ENCODE data around the gene LRRC75B. TPM values are rescaled to one million over a fixed set of nuclear protein-coding genes. Genes with fewer than 3 reads are reported as not detected.
"Not testable (repeated sequence)": the region's sequence is repeated elsewhere in the genome, so short reads cannot be mapped to it uniquely, and the experiment has no call there.

The LRRC75B gene
- total and polyA plus RNA-seq, 9 of the 15 experiments (the other 6 are each of a cell fraction or from before 2014, with no cell fraction given): 0.10 to 2.8 (median 1.0) TPM; not detected in 1

GRCh38 chr22:24553597-24554312 lies 39.1 kb downstream of the LRRC75B start:
- 6% methylated on average over 10 of the region's 12 CpGs for WGBS (ENCODE audit: insufficient coverage, low coverage, missing lambda C conversion rate)
- Histone ChIP-seq H2AFZ (ENCODE audit: low read depth, low read length) (peak overlapping the region; percentile 45; the same call in 1 of the 2 replicates), H3K79me2 (ENCODE audit: control insufficient read depth, insufficient read depth, low read length) (peaks cover 80% of the 10 kb centered on the region), H3K9me3 (replicated peaks; ENCODE audit: control insufficient read depth, insufficient read depth, low read depth, low read length) (no peaks in the 10 kb centered on the region), H3K27ac (ENCODE audit: extremely low read depth, low read depth, low read length) (peak overlapping the region; percentile 91), H3K27me3 (ENCODE audit: control insufficient read depth in 2 of 2, insufficient read depth in 2 of 2, low read length in 2 of 2) (no peaks in the 10 kb centered on the region), H3K4me3 (peak overlapping the region; percentile 59), H3K9me1 (ENCODE audit: control insufficient read depth, insufficient read depth, low read length) (no peaks in the 10 kb centered on the region), H3K4me1 (replicated peaks in 1 of 2; ENCODE audit: control insufficient read depth in 2 of 2, insufficient read depth in 2 of 2, low read length in 2 of 2) (peaks cover 22% of the 10 kb centered on the region in 2 experiments; a peak in 4 of 5 replicates), H3K4me2 (ENCODE audit: insufficient read depth, low read length) (peak overlapping the region; percentile 99), H3K36me3 (ENCODE audit: control insufficient read depth, insufficient read depth, low read length) (peaks cover 47% of the 10 kb centered on the region; the same call in 2 of the 3 replicates), H3K9ac (ENCODE audit: insufficient read depth in 1 of 2, low read depth in 2 of 2, low read length in 2 of 2) (peak overlapping the region; percentile 93 to 98), H4K20me1 (replicated peaks; ENCODE audit: control insufficient read depth, insufficient read depth, low read length) (peaks cover 15% of the 10 kb centered on the region; the same call in 1 of the 2 replicates)
- no TSS peak for BruUV-seq (replicated peaks)
- CTCF ChIA-PET (ENCODE audit: low intra/inter-chr PET ratio): no interaction called here
- ATAC-seq (no peak; the same call in 2 of the 3 replicates), FAIRE-seq (no peak), DNase-seq (ENCODE audit: extremely low read depth in 1 of 4, low spot score in 3 of 4) (peak in 1 of 4 experiments; percentile 36)
- POLR2A ChIA-PET: interaction anchor here (0.6 to 2.4 kb wide), 10 partner anchors 9 to 617 kb away, joined by 3 to 13 read pairs (median 3); no protein-coding TSS in a partner anchor
- TF ChIP-seq ZFX (CRISPR knock-in tag; IDR thresholded peaks at IDR 0.05) (0 out of 2 replicates have a peak, but pooled peaks have one; percentile 2), MXI1 (IDR thresholded peaks at IDR 0.05; ENCODE audit: low read depth, low read length) (no peak), FOXK2 (conservative IDR thresholded peaks at IDR 0.05 in 1 of 2, IDR thresholded peaks at IDR 0.05 in 1 of 2; ENCODE audit: low read depth in 2 of 2) (peak in 1 of 2 experiments; percentile 58; a peak in 1 of 4 replicates), PKNOX1 (IDR thresholded peaks at IDR 0.05) (0 out of 2 replicates have a peak, but pooled peaks have one; percentile 4)
- in situ Hi-C loops (cut with MboI): no loop called here
- intact Hi-C loops (cut with micrococcal nuclease): no loop called here

- H3K4me3 ChIP-seq; H3K27ac ChIP-seq (ENCODE audit: extremely low read depth, low read depth, low read length); intact Hi-C loops (cut with micrococcal nuclease); CTCF ChIA-PET (ENCODE audit: low intra/inter-chr PET ratio); in situ Hi-C loops (cut with MboI); ATAC-seq; FAIRE-seq; BruUV-seq (replicated peaks); H3K9me1 ChIP-seq (ENCODE audit: control insufficient read depth, insufficient read depth, low read length); H3K9me3 ChIP-seq (replicated peaks; ENCODE audit: control insufficient read depth, insufficient read depth, low read depth, low read length); H3K27me3 ChIP-seq (ENCODE audit: control insufficient read depth in 2 of 2, insufficient read depth in 2 of 2, low read length in 2 of 2); H2AFZ ChIP-seq (ENCODE audit: low read depth, low read length); DNase-seq (ENCODE audit: extremely low read depth in 1 of 4, low spot score in 3 of 4); H3K9ac ChIP-seq (ENCODE audit: insufficient read depth in 1 of 2, low read depth in 2 of 2, low read length in 2 of 2): not testable (repeated sequence)
- WGBS (ENCODE audit: insufficient coverage, low coverage, missing lambda C conversion rate): 86% methylated on average over 6 of the region's 10 CpGs
- Histone ChIP-seq H4K20me1 (replicated peaks; ENCODE audit: control insufficient read depth, insufficient read depth, low read length) (0 out of 2 replicates have a peak, but pooled peaks cover 13% of the 10 kb centered on the region), H3K4me2 (ENCODE audit: insufficient read depth, low read length) (peak overlapping the region; percentile 99; the same call in 1 of the 2 replicates), H3K4me1 (replicated peaks in 1 of 2; ENCODE audit: control insufficient read depth in 2 of 2, insufficient read depth in 2 of 2, low read length in 2 of 2) (peaks cover 18 to 21% of the 10 kb centered on the region in 2 experiments; a peak in 4 of 5 replicates), H3K36me3 (ENCODE audit: control insufficient read depth, insufficient read depth, low read length) (peaks cover 45% of the 10 kb centered on the region; the same call in 2 of the 3 replicates), H3K79me2 (ENCODE audit: control insufficient read depth, insufficient read depth, low read length) (peaks cover 69% of the 10 kb centered on the region)
- POLR2A ChIA-PET: interaction anchor here (0.9 to 2.4 kb wide), 3 partner anchors 13 to 26 kb away, joined by 3 to 13 read pairs (median 4); no protein-coding TSS in a partner anchor
Measured at GRCh38 chr22:24552503-24553286, 40.2 kb downstream of the LRRC75B start.
